GM18873 (cell line): ENCODE results near the gene DDX10.

Experiments
- ATAC-seq: cut with Tn5 transposase; IDR thresholded peaks from one replicate; pipeline ENCODE4 v1.9.1; 2021; ENCODE audit warnings: mild to moderate bottlenecking, moderate library complexity, moderate number of reproducible peaks; ENCODE audit not compliant: unreplicated experiment, low FRiP score

Gene DDX10

GRCh38 chr11:108926841-108927577, 262.1 kb downstream of the DDX10 start:
- ATAC-seq = no peak

- ATAC-seq = no peak
These were observed 263.1 kb downstream of the DDX10 start for GRCh38 chr11:108927791-108928545.

- no peak for ATAC-seq
These were observed 264.4 kb downstream of the DDX10 start for GRCh38 chr11:108929241-108929640.

- no peak for ATAC-seq
These were observed 266.3 kb downstream of the DDX10 start for GRCh38 chr11:108931168-108931567.

- ATAC-seq = no peak
These were observed 268.8 kb downstream of the DDX10 start for GRCh38 chr11:108933630-108934029.

- no peak for ATAC-seq
These were observed 269.4 kb downstream of the DDX10 start for GRCh38 chr11:108934289-108934688.

- no peak for ATAC-seq
These were observed 269.8 kb downstream of the DDX10 start for GRCh38 chr11:108934696-108935095.

DNA sequence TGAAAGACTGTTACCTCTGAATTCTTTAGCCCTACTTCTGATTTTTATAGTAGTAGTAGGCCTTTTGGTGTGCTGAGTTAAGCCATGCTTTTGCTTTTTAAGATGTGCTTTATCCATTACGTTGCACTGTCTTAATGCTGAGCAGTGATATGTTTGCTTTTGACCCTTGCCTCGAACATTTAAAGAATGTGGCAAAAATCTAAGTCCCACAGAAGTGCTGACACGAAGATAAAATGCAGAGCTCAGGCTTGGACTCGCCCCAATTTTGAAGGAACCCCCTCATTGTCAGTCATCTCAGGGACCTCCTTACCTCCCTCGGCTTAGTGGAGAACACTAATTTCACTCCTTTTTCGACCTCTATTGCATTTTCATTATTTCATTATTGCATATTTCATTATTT, 272.9 kb downstream of the DDX10 start:
- no peak for ATAC-seq

- no peak for ATAC-seq
These were observed 273.7 kb downstream of the DDX10 start for GRCh38 chr11:108938604-108939003.

GRCh38 chr11:108939135-108939534, 274.3 kb downstream of the DDX10 start:
- ATAC-seq = no peak

GRCh38 chr11:108943853-108944252, 279.0 kb downstream of the DDX10 start:
- ATAC-seq = no peak

DNA sequence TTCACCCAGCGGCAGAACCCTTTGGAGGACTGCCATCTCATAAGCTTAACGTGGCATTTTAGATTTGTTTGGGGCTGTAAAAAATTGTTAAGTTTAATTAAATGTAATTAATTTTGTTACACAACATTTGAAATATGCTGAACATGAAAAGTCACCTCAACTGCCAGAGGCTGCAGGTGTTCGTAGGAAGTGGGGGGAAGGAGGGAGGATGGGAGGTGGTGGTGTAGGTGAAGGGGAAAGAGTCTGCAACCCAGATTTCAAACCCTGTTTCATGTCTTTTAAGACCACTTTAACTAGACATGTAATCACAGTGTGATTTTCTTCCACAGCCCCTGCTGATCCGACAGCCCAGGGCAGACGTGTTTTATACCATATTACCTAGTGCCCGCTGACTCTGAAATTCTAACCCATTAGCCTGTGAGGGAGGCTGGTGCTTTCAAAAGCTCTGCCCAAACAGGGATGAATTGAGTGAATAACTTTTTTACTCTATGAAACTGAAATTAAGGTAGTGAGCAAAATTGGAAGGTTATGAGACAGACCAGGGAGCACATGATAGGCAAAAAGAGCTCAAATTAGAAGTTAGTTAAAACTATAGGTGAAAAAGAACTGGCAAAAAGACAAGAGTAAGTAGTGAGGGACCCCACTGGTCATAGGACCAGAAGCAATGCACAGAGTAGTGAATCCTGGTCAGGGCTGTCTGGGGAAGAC, 279.8 kb downstream of the DDX10 start:
- no peak for ATAC-seq

DNA sequence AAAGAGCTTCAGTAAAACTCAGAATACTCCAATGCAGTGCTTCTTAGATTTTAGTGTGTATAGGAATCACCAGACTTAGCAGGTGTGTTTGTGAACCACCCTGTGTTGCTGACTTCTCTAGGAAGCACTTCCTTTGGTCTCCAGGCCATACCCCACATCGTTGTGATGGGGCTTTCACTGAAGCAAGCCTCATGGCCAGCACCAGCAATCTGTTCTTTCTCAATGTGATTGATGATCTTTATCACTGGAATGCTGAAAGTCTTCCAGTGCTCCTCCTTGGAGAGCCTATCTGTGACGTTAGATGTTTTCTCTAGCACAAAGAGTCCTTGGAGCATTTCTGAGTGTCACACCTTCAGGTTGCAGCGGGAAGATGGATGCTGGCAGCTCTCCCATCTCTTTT, 280.5 kb downstream of the DDX10 start:
- ATAC-seq = no peak

- ATAC-seq = no peak
These were observed 283.0 kb downstream of the DDX10 start for GRCh38 chr11:108947654-108948570.

DNA sequence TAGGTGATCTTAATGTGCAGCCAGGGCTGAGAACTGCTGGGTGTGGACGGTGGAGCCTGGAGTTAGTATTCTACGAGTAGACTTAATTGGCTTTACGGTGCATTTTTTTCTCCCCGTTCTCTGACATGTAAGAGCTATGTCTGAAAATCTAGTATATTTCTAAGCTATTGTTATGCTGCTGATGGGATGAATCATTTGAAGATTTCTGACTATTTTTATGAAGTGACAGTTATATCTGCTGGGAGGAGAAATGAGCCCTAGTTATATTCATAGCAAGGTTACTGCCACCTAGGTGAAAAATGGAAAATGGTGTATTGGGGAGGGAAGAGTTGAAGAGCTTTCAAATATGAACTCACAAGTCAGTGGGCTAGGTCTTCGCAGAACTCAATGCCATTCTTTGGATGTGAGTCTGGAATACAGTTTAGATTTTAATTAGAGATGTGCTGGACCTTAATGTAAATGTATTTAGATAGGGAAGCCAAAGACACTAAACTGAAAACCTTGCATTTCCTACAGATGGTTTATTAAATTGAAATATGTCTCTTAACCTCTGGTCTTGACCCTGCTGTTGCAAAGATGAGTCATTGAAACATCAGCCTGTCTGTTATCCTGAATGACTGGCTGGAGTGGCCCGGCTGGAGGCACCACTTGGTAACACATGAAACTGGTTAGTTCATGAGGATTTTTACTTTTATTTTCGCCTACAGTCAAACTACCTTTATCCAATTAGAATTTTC, 293.7 kb downstream of the DDX10 start:
- ATAC-seq = peak; percentile 60

DNA sequence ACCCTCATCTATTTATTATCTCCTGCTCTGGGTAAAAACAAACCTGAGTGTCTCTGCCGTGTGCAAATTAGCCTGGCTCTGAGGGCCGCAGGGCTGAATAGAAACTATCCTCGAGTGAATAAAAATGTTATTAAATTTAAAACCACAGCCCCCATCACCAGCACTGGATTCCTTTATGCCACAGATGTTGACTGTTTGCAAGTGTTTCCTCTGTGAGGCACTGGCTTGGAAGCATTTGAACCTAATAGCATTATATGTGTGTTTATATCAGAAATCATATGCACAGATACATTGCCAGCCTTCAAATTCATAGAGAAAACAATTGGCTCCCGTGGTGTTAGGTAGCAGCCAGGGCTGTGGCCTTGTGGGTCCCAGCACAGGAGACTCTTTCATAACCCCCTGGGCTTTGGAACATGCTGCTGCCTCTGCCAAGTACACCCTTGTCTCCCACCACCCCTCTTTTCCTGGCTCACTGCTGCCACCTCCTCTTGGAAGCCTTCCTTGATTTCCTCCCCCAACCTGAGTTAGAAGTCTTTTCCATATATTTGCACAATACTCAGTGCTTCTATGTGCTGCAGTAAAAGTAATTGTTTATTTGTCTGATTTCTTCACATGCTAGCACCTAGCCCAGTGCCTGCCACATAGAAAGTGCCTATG, 294.4 kb downstream of the DDX10 start:
- ATAC-seq = no peak

- no peak for ATAC-seq
These were observed 295.0 kb downstream of the DDX10 start for GRCh38 chr11:108959874-108960273.

DNA sequence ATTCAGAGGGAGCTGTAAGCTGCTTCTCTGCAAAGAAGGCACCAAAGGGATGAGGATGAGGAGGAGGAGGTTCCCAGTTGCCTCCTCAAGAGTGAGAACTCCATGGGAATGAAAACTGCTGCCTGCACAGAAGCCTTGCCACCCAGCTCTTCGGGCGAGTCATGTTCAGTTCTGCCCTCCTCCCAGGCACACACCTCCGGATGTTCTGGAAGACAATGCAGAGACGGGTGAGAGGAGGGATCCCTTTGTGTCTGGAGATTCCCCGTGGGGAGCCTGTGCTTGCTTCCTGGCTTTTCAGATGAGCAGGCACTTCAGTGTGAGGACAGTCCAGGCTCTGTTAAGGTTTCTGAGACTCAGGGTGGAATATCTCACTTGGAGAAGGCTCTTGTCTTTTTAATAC, 295.6 kb downstream of the DDX10 start:
- no peak for ATAC-seq

- no peak for ATAC-seq
These were observed 296.2 kb downstream of the DDX10 start for GRCh38 chr11:108961095-108961494.
